ENCODE measurements around the gene PREB.

DNA sequence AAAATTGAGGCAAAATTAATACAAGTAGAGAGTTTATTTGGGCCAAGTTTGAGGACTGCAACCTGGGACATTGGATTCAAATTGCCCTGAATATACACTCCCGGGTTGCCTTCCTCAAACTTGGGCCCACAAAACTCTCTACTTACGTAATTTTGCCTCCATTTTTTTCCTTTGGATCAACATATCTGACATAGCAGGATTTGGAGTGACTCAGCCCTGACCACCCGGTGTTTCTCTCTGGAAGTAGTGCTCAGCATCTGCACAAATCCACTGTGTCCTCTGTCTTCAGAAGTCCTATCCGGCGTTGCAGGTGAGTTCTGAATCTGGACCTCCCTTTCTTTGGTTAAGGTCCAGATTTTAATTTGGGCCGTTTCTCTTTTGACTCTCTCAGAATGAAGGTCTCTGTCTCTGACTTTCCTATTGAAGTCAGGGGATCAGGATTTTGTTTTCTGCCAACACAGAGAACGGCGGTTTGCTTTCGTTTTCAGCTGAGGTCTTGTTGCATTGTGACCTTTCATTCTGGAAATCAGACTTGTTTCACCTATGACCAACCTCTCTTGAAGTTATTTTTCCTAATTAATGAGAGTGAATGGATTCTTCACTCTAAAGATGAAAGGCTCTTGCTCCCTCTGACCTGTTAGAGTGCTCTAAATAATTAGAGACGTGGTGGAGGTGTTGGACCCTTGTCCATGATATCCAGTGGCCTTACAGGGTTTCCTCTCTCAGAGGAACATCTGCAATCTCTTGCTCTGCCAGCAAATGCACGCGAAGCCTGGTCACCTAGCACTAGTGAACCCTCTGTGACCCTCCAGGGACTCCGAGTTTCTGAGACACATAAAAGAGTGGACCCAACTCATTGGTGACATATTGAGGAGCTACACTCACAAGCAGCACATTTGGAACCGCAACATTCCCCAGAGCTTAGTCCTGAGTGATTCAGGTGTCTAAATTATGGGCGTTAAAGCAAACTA, 28.0 kb upstream of the PREB start:
- no peak for TF ChIP-seq TAF1 (IDR thresholded peaks at IDR 0.05; ENCODE audit: low read depth, low read length)
- no peak for TF ChIP-seq POLR2A (IDR thresholded peaks at IDR 0.05; ENCODE audit: low read depth, low read length)
- TF ChIP-seq PAX5 (IDR thresholded peaks at IDR 0.05; ENCODE audit: insufficient read depth, low read length, severe bottlenecking) = no peak

Measured in GM12891 (cell line).